DMS153 (cell line): ENCODE data around the gene IQGAP3.

Source experiments
- DNase-seq: peaks from one replicate; lab custom pipeline; 2025; lab: John Stamatoyannopoulos, UW

IQGAP3 gene

GRCh38 chr1:156482276-156482675, 90.1 kb downstream of the IQGAP3 start:
- DNase-seq, result no peak

GRCh38 chr1:156481527-156481926, 90.8 kb downstream of the IQGAP3 start:
- no peak for DNase-seq

- DNase-seq, result no peak
These were observed 91.8 kb downstream of the IQGAP3 start for GRCh38 chr1:156480411-156481192.

GRCh38 chr1:156480016-156480370, 92.4 kb downstream of the IQGAP3 start:
- no peak for DNase-seq

- DNase-seq, result no peak
These were observed 93.0 kb downstream of the IQGAP3 start for GRCh38 chr1:156479093-156480015.

- DNase-seq, result no peak
These were observed 94.1 kb downstream of the IQGAP3 start for GRCh38 chr1:156478250-156478627.

GRCh38 chr1:156477526-156478249, 94.7 kb downstream of the IQGAP3 start:
- DNase-seq, result no peak

GRCh38 chr1:156476501-156477298, 95.7 kb downstream of the IQGAP3 start:
- no peak for DNase-seq

- no peak for DNase-seq
These were observed 96.5 kb downstream of the IQGAP3 start for GRCh38 chr1:156475568-156476500.
